GM18502 (cell line): ENCODE results near the gene VPREB3.
A peak's percentile ranks its signal among the peaks of the same experiment; 100 is the strongest.

Experiments
- ATAC-seq: cut with Tn5 transposase; IDR thresholded peaks from one replicate; pipeline ENCODE4 v1.9.1; 2021; ENCODE audit warnings: mild to moderate bottlenecking; ENCODE audit not compliant: unreplicated experiment, poor library complexity

The VPREB3 gene

GRCh38 chr22:23767673-23768548 lies 13.7 kb upstream of the VPREB3 start, which contains the start of gene CHCHD10:
Gene CHCHD10 (minus strand): TSS chr22:23767972. CDS start chr22:23767874, 98 bp downstream.
- peak; percentile 46 for ATAC-seq

- no peak for ATAC-seq
Observed at GRCh38 chr22:23767303-23767672, 13.1 kb upstream of the VPREB3 start.

GRCh38 chr22:23764899-23765881 lies 11.0 kb upstream of the VPREB3 start:
- ATAC-seq = no peak

- no peak for ATAC-seq
Observed at GRCh38 chr22:23763954-23764353, 9.7 kb upstream of the VPREB3 start.

- no peak for ATAC-seq
Observed at GRCh38 chr22:23763579-23763945, 9.3 kb upstream of the VPREB3 start.

GRCh38 chr22:23762842-23763578 lies 8.8 kb upstream of the VPREB3 start, which contains the start of gene C22orf15:
Gene C22orf15 (plus strand): TSS chr22:23762990. CDS start chr22:23763307, 317 bp downstream.
- ATAC-seq = no peak

- no peak for ATAC-seq
Observed at GRCh38 chr22:23760056-23760455, 5.8 kb upstream of the VPREB3 start.

GRCh38 chr22:23759566-23759965 lies 5.3 kb upstream of the VPREB3 start:
- ATAC-seq = no peak

- ATAC-seq = no peak
Observed at GRCh38 chr22:23756891-23757290, 2.7 kb upstream of the VPREB3 start.

GRCh38 chr22:23755711-23756110 lies 1.5 kb upstream of the VPREB3 start:
- no peak for ATAC-seq

- no peak for ATAC-seq
Observed at GRCh38 chr22:23754980-23755636, 883 bp upstream of the VPREB3 start.

GRCh38 chr22:23753385-23753784 lies 840 bp downstream of the VPREB3 start:
- ATAC-seq = no peak

- no peak for ATAC-seq
Observed at GRCh38 chr22:23752750-23753149, 1.5 kb downstream of the VPREB3 start.

GRCh38 chr22:23752090-23752691 lies 2.0 kb downstream of the VPREB3 start:
- no peak for ATAC-seq

- peak; percentile 13 for ATAC-seq
Observed at GRCh38 chr22:23751441-23751996, 2.7 kb downstream of the VPREB3 start.

GRCh38 chr22:23750714-23751440 lies 3.3 kb downstream of the VPREB3 start, which contains the start of gene ZNF70:
Gene ZNF70 (minus strand): TSS chr22:23751112. CDS start chr22:23745140, 5,972 bp downstream.
- ATAC-seq = peak; percentile 76

GRCh38 chr22:23750367-23750713 lies 3.9 kb downstream of the VPREB3 start:
- ATAC-seq = no peak

GRCh38 chr22:23749841-23750301 lies 4.4 kb downstream of the VPREB3 start:
- ATAC-seq = no peak
